Measurements from ENCODE around the gene SLC9A8.

Gene SLC9A8

GRCh38 chr20:49889001-49889934 is 76.6 kb downstream of the SLC9A8 start (continued):
- TF ChIP-seq PRDM10 (tag by site-specific recombination; IDR thresholded peaks at IDR 0.05) (no peak), ZNF521 (tag by site-specific recombination; IDR thresholded peaks at IDR 0.05) (no peak), SP3 (tag by site-specific recombination; IDR thresholded peaks at IDR 0.05) (no peak), HOXC10 (CRISPR knock-in tag; IDR thresholded peaks at IDR 0.05) (no peak), TCF7L2 (IDR thresholded peaks at IDR 0.05; ENCODE audit: borderline replicate concordance, low read depth, low read length) (no peak), ZNF133 (tag by site-specific recombination; IDR thresholded peaks at IDR 0.05) (no peak), ZNF174 (tag by site-specific recombination; IDR thresholded peaks at IDR 0.05) (no peak), ZNF37A (tag by site-specific recombination; IDR thresholded peaks at IDR 0.05) (no peak), ZNF366 (tag by site-specific recombination; conservative IDR thresholded peaks at IDR 0.05) (no peak), ELK4 (IDR thresholded peaks at IDR 0.05; ENCODE audit: borderline replicate concordance, low read depth, low read length) (no peak)

- ChIA-PET CTCF (interaction anchor here (0.7 to 4.6 kb wide), 12 partner anchors 9 to 911 kb away, joined by 3 to 56 read pairs (median 4); no protein-coding TSS in a partner anchor), POLR2A (interaction anchor here (0.6 kb wide), 1 partner anchor 276 kb away, joined by 4 read pairs; no protein-coding TSS in a partner anchor)
- TF ChIP-seq ZNF211 (tag by site-specific recombination; IDR thresholded peaks at IDR 0.05; ENCODE audit: low read depth) (no peak), ZNF223 (tag by site-specific recombination; IDR thresholded peaks at IDR 0.05) (no peak), ZNF140 (tag by site-specific recombination; IDR thresholded peaks at IDR 0.05) (no peak), SP3 (tag by site-specific recombination; IDR thresholded peaks at IDR 0.05) (no peak), ZBTB20 (tag by site-specific recombination; IDR thresholded peaks at IDR 0.05) (no peak), ATF2 (tag by site-specific recombination; IDR thresholded peaks at IDR 0.05; ENCODE audit: low read depth) (no peak), ZNF23 (tag by site-specific recombination; IDR thresholded peaks at IDR 0.05; ENCODE audit: borderline replicate concordance) (no peak), ZNF335 (tag by site-specific recombination; conservative IDR thresholded peaks at IDR 0.05) (no peak), ZSCAN30 (tag by site-specific recombination; IDR thresholded peaks at IDR 0.05) (no peak), ZFP3 (tag by site-specific recombination; IDR thresholded peaks at IDR 0.05; ENCODE audit: low read depth) (no peak), KLF17 (tag by site-specific recombination; IDR thresholded peaks at IDR 0.05) (no peak), ZNF501 (tag by site-specific recombination; IDR thresholded peaks at IDR 0.05) (no peak), ZNF280D (tag by site-specific recombination; IDR thresholded peaks at IDR 0.05) (no peak)
- Histone ChIP-seq H3K36me3 (ENCODE audit: control insufficient read depth in 2 of 2, insufficient read depth in 1 of 2, low read length in 2 of 2) (peaks cover 0 to 34% of the 10 kb centered on the region in 2 experiments; a peak in 1 of 3 replicates), H3K9me3 (ENCODE audit: control insufficient read depth, insufficient read depth, low read depth, low read length) (no peaks in the 10 kb centered on the region), H3K27ac (ENCODE audit: extremely low read depth, low read depth, low read length) (no peak overlapping the region), H3K4me1 (ENCODE audit: control insufficient read depth, insufficient read depth, low read length) (no peaks in the 10 kb centered on the region), H3K4me3 (ENCODE audit: low read depth, low read length) (no peak overlapping the region)
Observed at GRCh38 chr20:49889935-49890333, 77.3 kb downstream of the SLC9A8 start.

Measured in HEK293 (cell line).